ENCODE measurements around the gene DENND1A.

GRCh38 chr9:123361086-123361730 is 568.7 kb downstream of the DENND1A start:
- no peak for TF ChIP-seq POLR2A (IDR thresholded peaks at IDR 0.05)
- TF ChIP-seq POLR2AphosphoS5 (IDR thresholded peaks at IDR 0.05) = no peak
- no peak for TF ChIP-seq CTCF (IDR thresholded peaks at IDR 0.05)
